Measurements from ENCODE around the gene NOS3.

NOS3 gene

DNA sequence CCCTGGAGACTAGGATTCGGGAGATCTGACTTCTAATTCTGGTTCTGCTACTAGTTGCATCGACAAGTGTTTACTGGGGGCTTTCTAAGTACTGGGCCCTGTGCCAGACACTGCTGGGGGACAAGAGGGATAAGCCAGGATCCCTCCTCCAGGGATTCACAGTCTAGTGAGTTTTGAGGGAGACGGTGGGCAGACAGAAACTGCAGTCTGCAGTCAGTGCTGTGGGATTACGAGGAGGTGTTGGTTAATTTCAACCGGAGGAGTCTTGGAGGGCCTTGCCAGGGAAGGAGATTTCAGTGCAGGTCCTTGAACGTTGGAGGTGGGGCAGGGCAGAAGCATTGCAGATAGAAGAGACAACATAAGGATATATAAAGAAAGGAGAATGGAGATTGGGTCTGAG is 9.2 kb upstream of the NOS3 start:
- no peak for DNase-seq

DNA sequence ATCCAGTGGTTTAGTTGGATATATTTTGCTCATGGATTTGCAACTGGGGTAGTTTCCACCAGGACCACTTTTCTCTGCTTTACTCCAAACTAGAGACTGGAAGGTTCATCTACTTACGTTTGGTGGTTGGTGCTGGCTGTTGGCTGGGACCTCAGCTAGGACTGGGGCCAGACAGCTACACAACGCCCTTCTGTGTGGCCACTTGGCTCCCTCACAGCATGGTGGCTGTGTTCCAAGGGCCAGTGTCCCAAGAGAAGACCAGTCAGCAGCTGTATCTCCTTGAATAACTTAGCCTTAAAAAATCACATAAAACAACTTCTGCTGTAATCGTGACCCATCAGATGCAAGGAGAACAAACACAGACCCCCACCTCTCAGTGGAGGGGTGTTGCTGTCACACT is 8.5 kb upstream of the NOS3 start:
- DNase-seq, result no peak

DNA sequence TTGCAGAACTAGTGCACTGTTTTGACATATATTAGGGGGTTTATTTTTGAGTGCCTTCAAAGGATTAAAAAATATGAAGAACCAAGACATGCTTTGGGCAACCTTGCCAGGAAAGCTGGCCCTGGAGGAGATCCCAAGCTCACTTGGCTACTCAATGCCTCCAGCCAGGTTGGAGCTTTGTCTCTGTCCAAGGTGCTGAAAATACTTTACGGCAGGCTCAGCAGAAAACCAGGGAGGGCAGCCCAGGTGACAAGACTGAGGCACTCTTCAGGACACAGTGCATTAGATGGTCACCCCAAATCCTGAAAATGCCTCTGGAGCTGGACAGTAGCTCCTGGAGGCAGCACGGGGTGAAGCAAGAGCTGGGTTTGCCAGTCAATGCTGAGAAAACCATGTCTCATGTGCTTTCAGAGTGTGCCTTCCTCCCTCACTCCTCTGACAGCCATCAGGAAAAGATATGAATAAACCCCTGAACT is 6.9 kb upstream of the NOS3 start:
- peak; percentile 86 for DNase-seq

DNA sequence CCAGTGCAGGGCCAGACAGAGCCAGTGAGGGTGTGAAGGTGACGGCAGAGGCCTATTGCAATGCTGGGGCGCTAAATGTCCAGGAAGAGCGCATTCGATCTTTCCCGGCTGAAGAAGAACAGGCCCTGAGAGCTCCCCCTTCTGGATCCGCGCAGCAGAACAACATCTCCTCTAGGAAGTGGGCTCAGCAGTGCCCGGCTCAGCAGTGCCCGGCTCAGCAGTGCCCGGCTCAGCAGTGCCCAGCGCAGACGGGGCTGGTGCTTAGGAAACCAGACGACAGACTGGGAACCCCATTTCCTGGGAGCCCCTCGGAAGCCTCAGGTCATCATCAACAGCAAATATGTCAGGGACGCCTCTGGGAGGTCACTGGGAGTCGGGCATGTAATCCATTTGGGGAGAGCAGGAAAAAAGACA is 4.7 kb upstream of the NOS3 start:
- DNase-seq, result peak; percentile 90

DNA sequence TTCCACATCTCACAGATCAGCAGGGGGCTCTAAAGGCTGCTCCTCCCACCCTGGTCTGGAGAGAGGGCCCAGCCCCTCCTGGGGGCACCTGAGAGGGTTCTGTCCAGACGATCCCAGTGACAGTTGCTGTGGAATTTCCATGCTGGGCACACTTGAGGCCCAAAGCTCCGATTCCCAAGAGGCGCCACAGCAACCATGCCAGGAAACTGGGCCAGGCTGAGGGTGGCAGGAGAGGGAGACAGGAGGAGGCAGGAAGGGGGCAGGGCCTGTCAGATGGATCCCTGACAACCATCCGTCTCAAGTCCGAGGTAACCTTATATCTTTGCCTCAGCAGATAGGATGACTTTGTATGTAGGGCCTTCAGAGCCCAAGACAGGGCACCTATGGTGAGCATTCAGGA is 4.3 kb upstream of the NOS3 start:
- DNase-seq, result no peak

DNA sequence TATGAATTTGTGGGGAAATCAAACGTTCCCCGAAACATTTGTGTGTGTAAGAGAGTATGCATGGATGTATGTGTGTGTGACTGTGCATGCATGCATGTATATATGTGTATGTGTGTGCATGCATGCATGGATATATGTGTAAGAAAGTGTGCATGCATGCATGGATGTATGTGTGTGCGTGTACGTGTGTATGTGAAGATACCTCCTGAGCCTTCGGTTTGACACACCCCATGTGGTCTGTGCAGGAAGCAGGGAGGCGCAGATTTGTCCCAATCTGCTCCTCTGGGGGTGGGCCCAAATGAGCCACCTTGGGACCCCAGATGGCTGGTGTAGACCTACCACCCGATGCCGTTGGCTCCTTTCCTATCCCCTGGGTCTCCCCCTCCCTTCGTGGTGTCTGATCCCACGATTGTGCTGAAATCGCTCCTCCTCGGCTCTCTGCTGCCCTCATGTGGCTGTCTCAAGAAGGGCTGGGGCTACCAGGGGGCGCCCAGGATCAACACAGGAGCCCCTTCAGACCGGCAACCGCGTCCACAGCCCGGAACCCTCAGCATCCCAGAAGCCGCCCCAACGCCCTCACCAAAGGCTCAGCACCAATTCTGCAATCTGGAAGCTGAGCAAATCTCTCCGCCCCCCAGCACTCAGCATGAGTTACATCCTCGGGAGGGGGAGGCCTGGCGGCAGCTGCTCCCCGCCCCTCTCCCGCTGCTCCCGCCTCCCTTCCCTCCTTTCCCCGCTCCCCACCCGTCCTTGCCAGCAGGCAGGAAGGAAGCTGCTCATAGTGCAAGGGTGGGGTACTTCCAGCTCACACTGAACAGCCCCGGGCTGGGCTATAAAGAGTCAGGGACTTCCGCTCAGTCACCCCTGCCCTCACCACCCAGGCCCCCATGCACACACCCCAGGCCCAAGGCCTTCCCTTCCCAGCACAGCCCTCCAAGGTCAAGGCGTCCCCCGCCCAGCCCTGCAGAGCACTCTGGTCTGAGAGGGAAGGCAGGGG is 2.3 kb upstream of the NOS3 start:
- peak; percentile 95 for DNase-seq

DNA sequence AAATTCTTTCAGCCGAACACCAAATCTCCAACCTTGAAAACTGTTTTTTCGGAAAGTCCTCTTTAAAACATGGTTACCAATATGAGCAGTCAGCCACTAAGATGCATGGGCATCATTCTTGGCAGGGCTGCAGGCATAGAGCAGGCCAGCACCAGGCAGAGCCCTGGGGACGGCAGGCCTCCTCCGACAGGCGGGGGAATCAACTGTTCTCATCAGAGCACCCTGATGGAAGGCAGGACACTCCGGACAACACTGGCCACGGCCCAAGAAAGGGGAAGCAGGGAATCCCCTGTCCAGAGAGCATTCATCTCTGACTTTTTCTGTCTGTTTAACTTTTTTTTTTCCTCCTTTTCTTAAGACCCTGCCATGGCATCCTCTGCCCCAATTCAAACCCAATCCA is 1.4 kb upstream of the NOS3 start:
- no peak for DNase-seq

DNA sequence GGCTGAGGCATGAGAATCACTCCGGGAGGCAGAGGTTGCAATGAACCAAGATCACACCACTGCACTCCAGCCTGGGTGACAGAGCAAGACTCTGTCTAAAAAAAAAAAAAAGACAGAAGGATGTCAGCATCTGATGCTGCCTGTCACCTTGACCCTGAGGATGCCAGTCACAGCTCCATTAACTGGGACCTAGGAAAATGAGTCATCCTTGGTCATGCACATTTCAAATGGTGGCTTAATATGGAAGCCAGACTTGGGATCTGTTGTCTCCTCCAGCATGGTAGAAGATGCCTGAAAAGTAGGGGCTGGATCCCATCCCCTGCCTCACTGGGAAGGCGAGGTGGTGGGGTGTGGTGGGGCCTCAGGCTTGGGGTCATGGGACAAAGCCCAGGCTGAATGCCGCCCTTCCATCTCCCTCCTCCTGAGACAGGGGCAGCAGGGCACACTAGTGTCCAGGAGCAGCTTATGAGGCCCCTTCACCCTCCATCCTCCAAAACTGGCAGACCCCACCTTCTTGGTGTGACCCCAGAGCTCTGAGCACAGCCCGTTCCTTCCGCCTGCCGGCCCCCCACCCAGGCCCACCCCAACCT is 1.3 kb downstream of the NOS3 start:
- DNase-seq, result no peak

DNA sequence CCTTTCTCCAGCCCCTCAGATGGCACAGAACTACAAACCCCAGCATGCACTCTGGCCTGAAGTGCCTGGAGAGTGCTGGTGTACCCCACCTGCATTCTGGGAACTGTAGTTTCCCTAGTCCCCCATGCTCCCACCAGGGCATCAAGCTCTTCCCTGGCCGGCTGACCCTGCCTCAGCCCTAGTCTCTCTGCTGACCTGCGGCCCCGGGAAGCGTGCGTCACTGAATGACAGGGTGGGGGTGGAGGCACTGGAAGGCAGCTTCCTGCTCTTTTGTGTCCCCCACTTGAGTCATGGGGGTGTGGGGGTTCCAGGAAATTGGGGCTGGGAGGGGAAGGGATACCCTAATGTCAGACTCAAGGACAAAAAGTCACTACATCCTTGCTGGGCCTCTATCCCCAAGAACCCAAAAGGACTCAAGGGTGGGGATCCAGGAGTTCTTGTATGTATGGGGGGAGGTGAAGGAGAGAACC is 2.1 kb downstream of the NOS3 start:
- DNase-seq, result peak; percentile 90

DNA sequence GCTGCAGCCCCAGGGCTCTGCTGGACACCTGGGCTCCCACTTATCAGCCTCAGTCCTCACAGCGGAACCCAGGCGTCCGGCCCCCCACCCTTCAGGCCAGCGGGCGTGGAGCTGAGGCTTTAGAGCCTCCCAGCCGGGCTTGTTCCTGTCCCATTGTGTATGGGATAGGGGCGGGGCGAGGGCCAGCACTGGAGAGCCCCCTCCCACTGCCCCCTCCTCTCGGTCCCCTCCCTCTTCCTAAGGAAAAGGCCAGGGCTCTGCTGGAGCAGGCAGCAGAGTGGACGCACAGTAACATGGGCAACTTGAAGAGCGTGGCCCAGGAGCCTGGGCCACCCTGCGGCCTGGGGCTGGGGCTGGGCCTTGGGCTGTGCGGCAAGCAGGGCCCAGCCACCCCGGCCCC is 2.7 kb downstream of the NOS3 start:
- no peak for DNase-seq

DNA sequence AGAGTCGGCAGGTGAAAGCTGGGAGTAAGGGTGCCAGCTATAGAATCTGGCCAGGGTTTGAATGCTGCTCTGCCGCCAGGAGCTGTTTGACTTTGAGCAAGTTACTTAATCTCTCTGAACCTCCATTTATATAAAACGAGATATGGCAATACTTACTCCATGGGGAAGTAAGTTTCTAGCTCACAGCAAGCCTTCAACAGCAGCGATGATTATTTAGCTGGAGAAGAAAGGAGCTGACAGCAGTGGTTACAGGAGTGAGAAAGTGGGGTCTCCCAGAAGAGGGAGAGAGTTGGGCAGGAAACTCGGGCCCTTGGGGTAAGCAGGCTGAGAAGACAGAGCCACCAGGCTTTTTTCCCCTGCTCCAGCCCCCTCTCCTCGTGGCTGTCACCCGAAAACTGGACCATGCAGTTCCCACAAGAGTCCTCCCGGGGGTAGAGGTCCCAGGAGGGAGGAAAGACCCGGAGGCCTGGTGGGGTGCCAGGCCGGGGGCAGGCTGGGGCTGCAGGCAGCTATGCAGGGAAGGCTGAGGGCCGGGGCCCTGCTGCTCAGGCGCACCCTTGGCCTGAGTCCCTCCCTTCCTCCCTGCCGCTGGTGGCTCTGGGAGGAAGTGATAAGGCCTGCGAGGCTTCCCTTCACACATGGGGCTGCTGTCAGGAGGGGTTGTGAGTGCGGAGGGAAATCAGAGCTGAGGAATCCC is 3.5 kb downstream of the NOS3 start:
- DNase-seq, result no peak

DNA sequence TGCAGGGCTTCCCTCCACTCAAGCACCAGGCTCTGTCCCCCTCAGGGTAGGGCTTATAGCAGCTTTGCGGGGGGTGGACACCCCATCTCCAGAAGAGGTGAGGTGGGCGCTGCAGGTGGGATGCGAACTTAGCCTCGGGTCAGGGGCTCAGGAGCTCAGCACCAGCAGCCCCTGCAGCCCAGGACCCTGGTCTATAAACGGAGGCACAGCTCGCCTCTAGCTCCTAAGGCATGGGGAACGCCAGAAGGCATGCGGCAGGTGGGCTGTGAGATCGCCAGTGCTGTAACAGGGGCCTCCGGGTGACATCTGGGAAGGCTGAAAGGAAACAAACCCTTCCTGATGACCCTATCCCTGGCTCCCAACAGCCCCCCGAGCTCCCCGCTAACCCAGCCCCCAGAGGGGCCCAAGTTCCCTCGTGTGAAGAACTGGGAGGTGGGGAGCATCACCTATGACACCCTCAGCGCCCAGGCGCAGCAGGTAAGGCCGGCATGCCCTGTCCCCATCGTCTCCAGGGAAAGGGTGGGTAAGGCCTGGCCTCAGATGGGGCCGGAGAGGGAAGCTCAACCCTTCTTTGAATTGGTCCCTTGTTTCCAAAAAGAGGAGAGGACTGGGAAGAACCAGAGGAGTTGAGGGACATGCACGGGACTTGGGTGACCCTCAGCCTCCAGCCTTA is 4.2 kb downstream of the NOS3 start:
- DNase-seq, result no peak

DNA sequence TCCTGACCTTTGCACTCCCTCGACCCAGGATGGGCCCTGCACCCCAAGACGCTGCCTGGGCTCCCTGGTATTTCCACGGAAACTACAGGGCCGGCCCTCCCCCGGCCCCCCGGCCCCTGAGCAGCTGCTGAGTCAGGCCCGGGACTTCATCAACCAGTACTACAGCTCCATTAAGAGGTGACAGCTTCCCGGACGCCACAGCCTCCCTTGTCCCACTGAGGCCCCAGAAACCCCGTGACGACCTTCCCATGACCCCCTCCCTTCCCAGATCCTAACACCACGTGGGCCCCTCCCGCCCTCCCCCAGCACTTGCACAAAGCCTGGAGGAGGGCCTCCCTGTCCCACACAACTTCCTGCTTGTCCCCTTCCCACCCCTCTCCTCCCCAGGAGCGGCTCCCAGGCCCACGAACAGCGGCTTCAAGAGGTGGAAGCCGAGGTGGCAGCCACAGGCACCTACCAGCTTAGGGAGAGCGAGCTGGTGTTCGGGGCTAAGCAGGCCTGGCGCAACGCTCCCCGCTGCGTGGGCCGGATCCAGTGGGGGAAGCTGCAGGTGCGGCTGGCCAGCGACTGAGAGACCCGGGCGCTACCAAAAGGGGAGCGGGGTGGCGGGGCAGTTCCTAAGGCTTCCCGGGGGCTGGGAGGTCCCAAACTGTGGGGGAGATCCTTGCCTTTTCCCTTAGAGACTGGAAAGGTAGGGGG is 5.7 kb downstream of the NOS3 start:
- DNase-seq, result no peak

DNA sequence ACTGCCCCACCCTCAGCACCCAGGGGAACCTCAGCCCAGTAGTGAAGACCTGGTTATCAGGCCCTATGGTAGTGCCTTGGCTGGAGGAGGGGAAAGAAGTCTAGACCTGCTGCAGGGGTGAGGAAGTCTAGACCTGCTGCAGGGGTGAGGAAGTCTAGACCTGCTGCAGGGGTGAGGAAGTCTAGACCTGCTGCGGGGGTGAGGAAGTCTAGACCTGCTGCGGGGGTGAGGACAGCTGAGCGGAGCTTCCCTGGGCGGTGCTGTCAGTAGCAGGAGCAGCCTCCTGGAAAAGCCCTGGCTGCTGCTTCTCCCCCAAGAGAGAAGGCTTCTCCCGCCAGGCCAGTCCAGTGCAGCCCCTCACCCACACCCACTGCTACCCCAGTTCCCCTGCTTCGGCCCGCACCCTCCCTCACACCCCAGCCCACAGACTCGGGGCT is 6.3 kb downstream of the NOS3 start:
- no peak for DNase-seq

DNA sequence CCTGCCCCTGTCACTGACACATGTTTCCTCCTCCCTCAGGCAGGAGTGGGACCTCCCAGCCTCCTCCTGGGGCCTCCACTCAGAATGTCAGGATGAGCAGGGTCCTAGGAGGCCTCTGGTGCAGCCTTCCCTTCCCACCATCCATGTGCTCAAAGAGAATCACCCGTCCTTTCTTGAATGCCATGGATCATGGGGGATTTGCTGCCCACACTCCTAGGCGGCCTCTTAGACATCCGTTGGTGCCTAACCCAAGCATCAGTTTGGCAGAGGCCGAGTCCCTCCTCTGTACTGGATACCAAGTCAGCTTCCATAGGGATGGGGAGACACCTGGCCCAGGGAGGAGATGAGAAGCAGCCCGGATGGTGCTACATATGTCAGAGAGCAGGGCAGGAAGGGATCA is 7.0 kb downstream of the NOS3 start:
- no peak for DNase-seq

DNA sequence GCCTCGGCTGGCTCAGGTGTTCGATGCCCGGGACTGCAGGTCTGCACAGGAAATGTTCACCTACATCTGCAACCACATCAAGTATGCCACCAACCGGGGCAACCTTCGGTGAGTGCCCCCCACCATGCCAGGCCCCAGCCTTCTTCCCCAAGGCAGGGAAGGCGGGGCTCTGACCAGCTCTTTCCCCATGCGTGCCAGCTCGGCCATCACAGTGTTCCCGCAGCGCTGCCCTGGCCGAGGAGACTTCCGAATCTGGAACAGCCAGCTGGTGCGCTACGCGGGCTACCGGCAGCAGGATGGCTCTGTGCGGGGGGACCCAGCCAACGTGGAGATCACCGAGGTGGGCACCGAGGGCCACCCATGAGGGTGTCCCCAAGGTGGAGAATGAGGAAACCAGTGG is 7.5 kb downstream of the NOS3 start:
- DNase-seq, result no peak

DNA sequence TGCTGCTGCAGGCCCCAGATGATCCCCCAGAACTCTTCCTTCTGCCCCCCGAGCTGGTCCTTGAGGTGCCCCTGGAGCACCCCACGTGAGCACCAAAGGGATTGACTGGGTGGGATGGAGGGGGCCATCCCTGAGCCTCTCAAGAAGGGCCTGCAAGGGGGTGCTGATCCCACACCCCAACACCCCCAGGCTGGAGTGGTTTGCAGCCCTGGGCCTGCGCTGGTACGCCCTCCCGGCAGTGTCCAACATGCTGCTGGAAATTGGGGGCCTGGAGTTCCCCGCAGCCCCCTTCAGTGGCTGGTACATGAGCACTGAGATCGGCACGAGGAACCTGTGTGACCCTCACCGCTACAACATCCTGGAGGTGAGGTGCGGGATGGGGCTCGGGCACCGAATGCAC is 8.2 kb downstream of the NOS3 start:
- no peak for DNase-seq

DNA sequence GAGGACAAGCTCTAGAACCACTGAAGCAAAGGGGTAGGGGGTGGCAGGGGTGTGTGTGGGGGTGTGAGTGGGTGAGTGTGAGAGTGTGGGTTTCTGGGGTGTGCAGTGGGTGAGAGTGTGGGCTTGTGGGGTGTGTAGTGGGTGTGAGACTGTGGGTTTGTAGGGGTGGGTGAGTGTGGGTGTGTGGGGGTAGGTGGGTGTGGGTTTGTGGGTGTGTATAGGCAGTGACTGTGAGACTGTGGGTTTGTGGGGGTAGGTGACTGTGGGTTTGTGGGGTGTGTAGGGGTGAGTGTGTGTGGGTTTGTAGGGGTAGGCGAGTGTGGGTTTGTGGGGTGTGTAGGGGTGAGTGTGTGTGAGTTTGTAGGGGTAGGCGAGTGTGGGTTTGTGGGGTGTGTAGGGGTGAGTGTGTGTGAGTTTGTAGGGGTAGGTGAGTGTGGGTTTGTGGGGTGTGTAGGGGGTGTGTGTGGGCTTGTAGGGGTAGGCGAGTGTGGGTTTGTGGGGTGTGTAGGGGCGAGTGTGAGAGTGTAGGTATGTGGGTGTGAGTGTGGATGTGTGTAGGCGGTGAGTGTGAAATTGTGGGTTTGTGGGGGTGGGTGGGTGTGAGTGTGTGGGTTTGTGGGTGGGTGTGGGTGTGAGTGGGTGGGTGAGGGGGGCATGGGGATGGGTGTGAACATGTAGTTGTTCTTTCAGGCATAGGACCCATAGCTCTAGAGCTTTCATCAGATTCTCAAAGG is 8.8 kb downstream of the NOS3 start:
- DNase-seq, result no peak

DNA sequence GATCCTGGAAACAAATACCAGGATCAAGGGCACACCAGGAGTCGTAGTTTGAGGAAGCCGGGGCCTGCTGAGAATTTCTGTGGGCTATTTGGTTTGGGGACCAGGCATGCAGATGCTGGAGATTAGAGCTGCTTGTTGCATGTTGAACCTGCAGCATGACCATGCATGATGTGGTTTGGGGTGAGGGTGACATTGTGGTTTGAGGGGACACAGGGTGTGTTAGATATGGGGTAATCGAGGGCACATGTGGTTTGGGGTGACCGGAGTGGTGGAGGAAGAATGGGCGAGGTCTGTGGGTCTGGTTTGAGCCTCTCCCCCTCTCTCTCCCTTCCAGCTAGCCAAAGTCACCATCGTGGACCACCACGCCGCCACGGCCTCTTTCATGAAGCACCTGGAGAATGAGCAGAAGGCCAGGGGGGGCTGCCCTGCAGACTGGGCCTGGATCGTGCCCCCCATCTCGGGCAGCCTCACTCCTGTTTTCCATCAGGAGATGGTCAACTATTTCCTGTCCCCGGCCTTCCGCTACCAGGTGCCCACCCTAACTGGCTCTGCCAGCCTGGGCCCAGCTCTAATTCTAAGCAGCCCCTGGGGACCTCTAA is 10.2 kb downstream of the NOS3 start:
- no peak for DNase-seq

DNA sequence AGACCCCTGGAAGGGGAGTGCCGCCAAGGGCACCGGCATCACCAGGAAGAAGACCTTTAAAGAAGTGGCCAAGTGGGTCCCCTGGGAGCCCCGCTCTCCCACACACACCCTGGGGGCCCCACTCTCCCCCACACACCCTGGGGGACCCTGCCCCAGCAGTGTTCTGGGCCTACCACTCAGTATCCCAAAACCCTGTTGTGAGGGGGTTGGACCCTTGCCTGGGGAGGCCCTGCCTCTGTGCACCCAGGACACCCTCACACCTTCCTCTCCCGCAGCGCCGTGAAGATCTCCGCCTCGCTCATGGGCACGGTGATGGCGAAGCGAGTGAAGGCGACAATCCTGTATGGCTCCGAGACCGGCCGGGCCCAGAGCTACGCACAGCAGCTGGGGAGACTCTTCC is 10.7 kb downstream of the NOS3 start:
- no peak for DNase-seq

DNA sequence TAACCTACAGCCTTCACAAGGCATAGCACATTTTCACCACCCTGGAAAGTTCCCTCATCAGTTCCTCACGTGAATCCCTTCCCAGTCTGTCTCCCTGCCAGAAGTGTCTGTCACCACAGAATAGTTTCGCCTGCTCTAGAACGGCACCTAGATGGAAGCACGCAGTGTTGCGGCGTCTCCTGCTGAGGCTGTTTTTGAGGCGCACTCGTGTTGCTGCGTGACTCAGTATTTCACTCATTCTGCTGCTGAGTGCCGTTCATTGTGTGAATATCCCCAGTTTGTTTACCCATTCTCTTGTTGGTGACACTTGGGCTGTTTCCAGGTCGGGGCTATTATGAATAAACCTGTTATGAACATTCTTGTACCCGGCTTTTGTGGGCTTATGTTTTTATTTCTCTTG is 12.8 kb downstream of the NOS3 start:
- DNase-seq, result no peak

Data from eye (tissue), 1 donor.